ENCODE results near the gene WDFY2. TPM values are rescaled to one million over a fixed set of nuclear protein-coding genes. Genes with fewer than 3 reads are reported as not detected.
"Not testable (repeated sequence)": the region's sequence is repeated elsewhere in the genome, so short reads cannot be mapped to it uniquely, and the experiment has no call there.

WDFY2 gene
- total and polyA plus RNA-seq, 2 experiments from 2014 or later: 11.4 to 24.0 TPM

- H3K4me3 ChIP-seq; H3K27me3 ChIP-seq (ENCODE audit: insufficient read depth); H3K4me2 ChIP-seq; H3K36me3 Mint-ChIP-seq (ENCODE audit: low read depth); H3K27ac Mint-ChIP-seq; H3K27ac ChIP-seq (ENCODE audit: low read depth); ATAC-seq; H4K20me1 ChIP-seq (replicated peaks; ENCODE audit: insufficient read depth); H3K36me3 ChIP-seq (ENCODE audit: insufficient read depth); H3K27me3 Mint-ChIP-seq (ENCODE audit: insufficient read depth, low read depth, poor library complexity); DNase-seq (ENCODE audit: low spot score); H3K9me2 ChIP-seq (ENCODE audit: insufficient read depth); H3K9me3 Mint-ChIP-seq; H2AFZ ChIP-seq; H3F3A ChIP-seq (replicated peaks; ENCODE audit: low read depth); H3K4me3 Mint-ChIP-seq: not testable (repeated sequence)
- Histone ChIP-seq H3K4me1 (ENCODE audit: insufficient read depth) (peaks cover 70% of the 10 kb centered on the region), H3K79me2 (replicated peaks; ENCODE audit: insufficient read depth) (peaks cover 94% of the 10 kb centered on the region)
- peaks cover 67% of the 10 kb centered on the region for H3K4me1 Mint-ChIP-seq
Observed at GRCh38 chr13:51640696-51641095, 56.4 kb downstream of the WDFY2 start.

GRCh38 chr13:51643105-51643881 lies 59.0 kb downstream of the WDFY2 start:
- H3K36me3 ChIP-seq (ENCODE audit: insufficient read depth): no peaks in the 10 kb centered on the region
- no peak for ATAC-seq
- peaks cover 91% of the 10 kb centered on the region for H3K79me2 ChIP-seq (replicated peaks; ENCODE audit: insufficient read depth)
- Mint-ChIP-seq H3K36me3 (ENCODE audit: low read depth) (peaks cover 9% of the 10 kb centered on the region; the same call in 2 of the 3 replicates), H3K27me3 (ENCODE audit: insufficient read depth, low read depth, poor library complexity) (peaks cover 3% of the 10 kb centered on the region), H3K9me3 (no peaks in the 10 kb centered on the region; the same call in 2 of the 3 replicates), H3K27ac (peak overlapping the region; percentile 93), H3K4me3 (peak overlapping the region; percentile 49; the same call in 1 of the 3 replicates), H3K4me1 (peaks cover 62% of the 10 kb centered on the region)
- peak overlapping the region; percentile 91 for H3K27ac ChIP-seq (ENCODE audit: low read depth)
- H3K27me3 ChIP-seq (ENCODE audit: insufficient read depth): no peaks in the 10 kb centered on the region
- TF ChIP-seq ZNF114 (CRISPR knock-in tag; IDR thresholded peaks at IDR 0.05) (no peak), NANOG (IDR thresholded peaks at IDR 0.05; ENCODE audit: borderline replicate concordance) (no peak), CTCF (conservative IDR thresholded peaks at IDR 0.05; ENCODE audit: low read depth in 2 of 2) (no peak), ZNF331 (CRISPR knock-in tag; IDR thresholded peaks at IDR 0.05; ENCODE audit: low read depth) (no peak), ETS1 (IDR thresholded peaks at IDR 0.05) (no peak), REST (IDR thresholded peaks at IDR 0.05; ENCODE audit: unreplicated experiment) (no peak), STAT1 (IDR thresholded peaks at IDR 0.05; ENCODE audit: unreplicated experiment) (no peak)
- H3K4me2 ChIP-seq: peak overlapping the region; percentile 59
- H4K20me1 ChIP-seq (replicated peaks; ENCODE audit: insufficient read depth): no peaks in the 10 kb centered on the region
- no peak overlapping the region for H2AFZ ChIP-seq
- H3F3A ChIP-seq (replicated peaks; ENCODE audit: low read depth): no peaks in the 10 kb centered on the region
- peak overlapping the region; percentile 24 for H3K4me3 ChIP-seq
- no peaks in the 10 kb centered on the region for H3K9me2 ChIP-seq (ENCODE audit: insufficient read depth)
- peaks cover 60% of the 10 kb centered on the region for H3K4me1 ChIP-seq (ENCODE audit: insufficient read depth)
- DNase-seq (ENCODE audit: low spot score): peak; percentile 44
